ENCODE data around the gene ATP8B1. TPM values are rescaled to one million over a fixed set of nuclear protein-coding genes. Genes with fewer than 3 reads are reported as not detected.

Gene ATP8B1
- total and polyA plus RNA-seq, 2 donors (not counting 3 experiments of a cell fraction or from before 2014, with no cell fraction given): 49.3 to 100 TPM

- no peak overlapping the region for H3K27ac ChIP-seq (ENCODE audit: insufficient read depth, low read depth, low read length)
- TF ChIP-seq MAX (IDR thresholded peaks at IDR 0.05; ENCODE audit: insufficient read depth, insufficient read length): no peak
- TF ChIP-seq POLR2A (IDR thresholded peaks at IDR 0.05; ENCODE audit: low read depth, low read length): no peak
- no peaks in the 10 kb centered on the region for H3K9me1 ChIP-seq (replicated peaks; ENCODE audit: control insufficient read depth, extremely low read depth, insufficient read depth, low read length)
- peaks cover 78% of the 10 kb centered on the region for H3K4me1 ChIP-seq (ENCODE audit: control insufficient read depth, extremely low read depth, insufficient read depth, low read length)
- DNase-seq (ENCODE audit: low read depth, low spot score): no peak
- dilution Hi-C loops (cut with MboI; ENCODE audit: extremely low pct_ligation_motif_present, low sequenced_read_pairs): no loop called here
- H3K9me3 ChIP-seq (replicated peaks; ENCODE audit: control insufficient read depth, insufficient read depth, low read length): no peaks in the 10 kb centered on the region
- H2AFZ ChIP-seq (ENCODE audit: low read depth, low read length): no peak overlapping the region
- H3K27me3 ChIP-seq (ENCODE audit: control insufficient read depth in 2 of 2, insufficient read depth in 2 of 2, low read length in 2 of 2): no peaks in the 10 kb centered on the region
- no peak overlapping the region for H3K4me3 ChIP-seq (replicated peaks in 1 of 3; ENCODE audit: insufficient read depth in 1 of 3, low read depth in 1 of 3, low read length in 3 of 3)
- CTCF ChIA-PET: no interaction called here
- no peak for FAIRE-seq
- H3K9ac ChIP-seq (replicated peaks; ENCODE audit: extremely low read depth, insufficient read depth, low read length): no peak overlapping the region
- no peak overlapping the region for H3K4me2 ChIP-seq (ENCODE audit: insufficient read depth, low read length)
- BruUV-seq (replicated peaks): no TSS peak
- POLR2A ChIA-PET: no interaction called here
- H3K36me3 ChIP-seq (ENCODE audit: control insufficient read depth in 2 of 2, extremely low read depth in 1 of 2, insufficient read depth in 2 of 2, low read length in 2 of 2): no peaks in the 10 kb centered on the region
- intact Hi-C loops (cut with micrococcal nuclease): no loop called here
- no peaks in the 10 kb centered on the region for H4K20me1 ChIP-seq (replicated peaks; ENCODE audit: control insufficient read depth, extremely low read depth, insufficient read depth, low read length)
- peaks cover 74% of the 10 kb centered on the region for H3K79me2 ChIP-seq (ENCODE audit: control insufficient read depth, insufficient read depth, low read length)
Observed at GRCh38 chr18:57790316-57790715, 12.8 kb downstream of the ATP8B1 start.

- H4K20me1 ChIP-seq (replicated peaks; ENCODE audit: control insufficient read depth, extremely low read depth, insufficient read depth, low read length): no peaks in the 10 kb centered on the region
Observed at GRCh38 chr18:57789759-57790158, 13.4 kb downstream of the ATP8B1 start.

More at GRCh38 chr18:57789759-57790158, 13.4 kb downstream of the ATP8B1 start:
- Histone ChIP-seq H3K4me1 (ENCODE audit: control insufficient read depth, extremely low read depth, insufficient read depth, low read length) (peaks cover 83% of the 10 kb centered on the region), H3K9me1 (replicated peaks; ENCODE audit: control insufficient read depth, extremely low read depth, insufficient read depth, low read length) (no peaks in the 10 kb centered on the region), H3K36me3 (ENCODE audit: control insufficient read depth in 2 of 2, extremely low read depth in 1 of 2, insufficient read depth in 2 of 2, low read length in 2 of 2) (no peaks in the 10 kb centered on the region), H3K79me2 (ENCODE audit: control insufficient read depth, insufficient read depth, low read length) (peaks cover 74% of the 10 kb centered on the region), H3K4me2 (ENCODE audit: insufficient read depth, low read length) (peak overlapping the region; percentile 60), H3K9ac (replicated peaks; ENCODE audit: extremely low read depth, insufficient read depth, low read length) (peak overlapping the region; percentile 62), H3K9me3 (replicated peaks; ENCODE audit: control insufficient read depth, insufficient read depth, low read length) (no peaks in the 10 kb centered on the region), H2AFZ (ENCODE audit: low read depth, low read length) (no peak overlapping the region), H3K27me3 (ENCODE audit: control insufficient read depth in 2 of 2, insufficient read depth in 2 of 2, low read length in 2 of 2) (no peaks in the 10 kb centered on the region), H3K27ac (ENCODE audit: insufficient read depth, low read depth, low read length) (peak overlapping the region; percentile 88), H3K4me3 (replicated peaks in 1 of 3; ENCODE audit: insufficient read depth in 1 of 3, low read depth in 1 of 3, low read length in 3 of 3) (no peak overlapping the region)
- intact Hi-C loops (cut with micrococcal nuclease): loop anchor here (10.0 kb wide), 1 partner anchor 255 kb away; the partner anchor contains the start of gene NEDD4L
- POLR2A ChIA-PET: no interaction called here
- DNase-seq (ENCODE audit: low read depth, low spot score): no peak
- TF ChIP-seq CTCF (IDR thresholded peaks at IDR 0.05; ENCODE audit: extremely low read depth in 1 of 2, insufficient read depth in 1 of 2, low read depth in 1 of 2, low read length in 2 of 2): no peak
- TF ChIP-seq GATA2 (IDR thresholded peaks at IDR 0.05; ENCODE audit: insufficient read depth, insufficient read length, low read depth, low read length): no peak
- TF ChIP-seq MAX (IDR thresholded peaks at IDR 0.05; ENCODE audit: insufficient read depth, insufficient read length): no peak
- TF ChIP-seq POLR2AphosphoS5 (IDR thresholded peaks at IDR 0.05; ENCODE audit: insufficient read depth, low read depth, low read length): no peak
- TF ChIP-seq MYC (IDR thresholded peaks at IDR 0.05; ENCODE audit: low read depth, low read length): no peak
- TF ChIP-seq POLR2A (IDR thresholded peaks at IDR 0.05; ENCODE audit: low read depth, low read length): no peak
- TF ChIP-seq JUN (IDR thresholded peaks at IDR 0.05; ENCODE audit: borderline replicate concordance, insufficient read depth, insufficient read length, low read depth): no peak
- TF ChIP-seq EZH2 (IDR thresholded peaks at IDR 0.05; ENCODE audit: borderline replicate concordance, low read depth, low read length, severe bottlenecking): no peak
- no peak for TF ChIP-seq FOS (IDR thresholded peaks at IDR 0.05; ENCODE audit: borderline replicate concordance, insufficient read depth, low read length)
- dilution Hi-C loops (cut with MboI; ENCODE audit: extremely low pct_ligation_motif_present, low sequenced_read_pairs): no loop called here
- CTCF ChIA-PET: no interaction called here
- FAIRE-seq: no peak
- no TSS peak for BruUV-seq (replicated peaks)

Data from endothelial cell of umbilical vein (primary cell).